ENCODE measurements around the gene GALNT17.

The GALNT17 gene

GRCh38 chr7:71497256-71497946, 365.5 kb downstream of the GALNT17 start:
- DNase-seq (ENCODE audit: extremely low read depth, low read depth) = no peak
- H3K4me3 ChIP-seq (replicated peaks; ENCODE audit: low read depth, low read length) = no peak overlapping the region
- no peak for TF ChIP-seq CTCF (IDR thresholded peaks at IDR 0.05; ENCODE audit: low read depth, low read length, missing control alignments)

DNA sequence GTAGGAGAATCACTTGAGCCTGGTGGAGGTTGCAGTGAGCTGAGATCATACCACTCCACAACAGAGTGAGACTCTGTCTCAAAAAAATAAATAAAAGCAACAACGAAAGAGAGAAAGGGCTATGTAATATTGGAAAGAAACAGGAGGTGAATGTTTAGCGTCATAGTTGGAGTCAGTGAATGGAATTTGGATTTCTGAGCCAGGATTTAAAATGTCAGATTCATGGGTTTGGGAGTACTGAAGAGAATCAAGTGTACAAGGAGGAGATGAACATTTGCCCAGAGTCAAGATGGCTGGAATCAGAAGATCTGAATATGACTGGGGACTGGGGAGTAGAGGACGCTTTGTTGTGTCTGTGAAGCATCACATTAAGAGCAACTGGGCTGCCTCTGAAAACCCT, 366.4 kb downstream of the GALNT17 start:
- no peak for DNase-seq (ENCODE audit: extremely low read depth, low read depth)
- no peak overlapping the region for H3K4me3 ChIP-seq (replicated peaks; ENCODE audit: low read depth, low read length)
- TF ChIP-seq CTCF (IDR thresholded peaks at IDR 0.05; ENCODE audit: low read depth, low read length, missing control alignments) = no peak

DNA sequence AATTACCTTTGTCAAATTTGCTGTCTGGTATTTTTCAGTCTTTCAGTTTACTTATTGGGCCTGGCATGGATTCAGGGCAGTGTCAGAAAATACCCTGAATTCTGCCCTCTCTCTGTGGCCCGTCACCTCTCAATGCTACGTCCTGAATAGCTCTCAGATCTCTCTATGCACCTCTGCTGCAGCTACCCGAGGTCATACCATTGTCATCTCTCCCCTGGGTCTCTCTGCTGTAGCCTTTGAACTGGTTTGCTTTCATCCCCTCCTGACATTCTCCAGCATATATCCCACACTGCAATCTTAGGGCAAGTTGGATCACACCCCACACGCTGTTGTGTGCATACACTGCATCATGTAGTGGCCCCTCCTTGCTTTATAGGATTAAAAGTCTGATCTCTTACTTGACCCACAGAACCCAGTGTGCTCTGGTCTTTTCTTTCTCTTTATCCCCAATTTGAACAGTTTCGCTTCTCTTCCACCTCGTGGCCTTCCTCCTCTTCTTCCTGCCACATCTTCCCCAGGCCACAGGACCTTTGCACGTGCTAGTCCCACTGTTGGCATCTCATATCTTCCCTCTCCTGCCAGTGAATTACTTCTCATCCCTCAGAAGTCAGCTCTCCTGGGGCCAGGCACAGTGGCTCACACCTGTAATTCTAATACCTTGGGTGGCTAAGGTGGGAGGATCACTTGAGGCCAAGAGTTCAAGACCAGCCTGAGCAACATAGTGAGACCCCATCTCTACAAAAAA, 372.9 kb downstream of the GALNT17 start:
- H3K4me3 ChIP-seq (replicated peaks; ENCODE audit: low read depth, low read length) = no peak overlapping the region
- no peak for DNase-seq (ENCODE audit: extremely low read depth, low read depth)
- TF ChIP-seq CTCF (IDR thresholded peaks at IDR 0.05; ENCODE audit: low read depth, low read length, missing control alignments) = no peak

DNA sequence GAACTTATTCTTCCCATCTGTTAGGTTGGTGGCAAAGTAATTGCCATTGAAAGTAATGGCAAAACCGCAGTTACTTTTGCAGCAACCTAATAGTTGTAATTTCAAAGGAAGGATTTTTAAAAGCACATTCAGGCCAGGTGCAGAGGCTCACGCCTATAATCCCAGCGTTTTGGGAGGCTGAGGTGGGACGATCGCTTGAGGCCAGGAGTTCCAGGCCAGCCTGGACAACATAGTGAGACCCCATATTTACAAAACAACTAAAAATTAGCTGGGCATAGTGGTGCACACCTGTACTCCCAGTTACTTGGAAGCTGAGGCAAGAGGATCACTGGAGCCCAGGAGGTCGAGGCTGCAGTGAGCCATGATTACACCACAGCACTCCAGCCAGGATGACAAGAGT, 374.9 kb downstream of the GALNT17 start:
- no peak overlapping the region for H3K4me3 ChIP-seq (replicated peaks; ENCODE audit: low read depth, low read length)
- DNase-seq (ENCODE audit: extremely low read depth, low read depth) = no peak
- no peak for TF ChIP-seq CTCF (IDR thresholded peaks at IDR 0.05; ENCODE audit: low read depth, low read length, missing control alignments)

DNA sequence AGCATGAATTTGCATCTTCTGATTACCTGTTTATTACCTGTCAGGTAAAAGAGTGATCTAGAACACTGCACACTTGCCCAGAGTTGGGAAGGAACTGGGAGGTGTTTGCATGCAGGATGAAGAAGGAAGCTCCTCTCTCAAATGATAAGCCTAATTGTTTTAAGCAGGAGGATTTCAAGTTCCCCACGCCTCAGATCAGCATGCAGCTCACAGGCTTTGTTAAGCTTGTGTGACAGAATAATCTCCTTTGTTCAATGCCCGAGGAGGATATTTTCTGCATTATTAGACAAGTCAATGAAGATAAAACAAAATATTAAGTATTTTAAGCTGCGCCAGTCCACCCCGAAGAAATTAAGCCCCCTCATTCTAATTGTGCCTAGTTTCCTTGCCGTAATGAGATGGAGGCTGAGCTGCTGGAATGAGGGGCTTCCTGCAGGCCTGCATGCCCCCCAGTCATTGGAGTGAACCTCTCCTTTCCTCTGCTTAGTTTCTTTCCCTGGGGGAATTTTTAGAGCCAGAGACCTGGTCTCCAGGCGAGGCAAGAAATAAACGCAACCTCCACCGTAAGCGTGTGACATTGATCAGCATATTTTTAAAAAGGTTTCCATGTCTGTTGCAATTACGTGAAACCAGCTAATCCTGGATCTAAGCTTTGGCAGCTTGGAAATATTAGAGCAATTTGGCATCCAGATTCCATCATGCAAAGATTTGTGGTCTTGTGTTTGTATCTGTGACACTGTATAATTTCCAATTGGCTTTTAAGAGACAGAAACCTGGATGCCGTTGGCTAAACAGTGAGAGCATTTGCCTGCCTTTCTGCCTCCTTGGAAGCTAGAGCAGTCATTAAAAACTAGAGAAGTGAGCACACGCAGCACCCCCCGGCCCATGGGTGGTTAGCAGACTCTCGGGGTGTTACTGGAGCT, 376.0 kb downstream of the GALNT17 start:
- no peak for TF ChIP-seq CTCF (IDR thresholded peaks at IDR 0.05; ENCODE audit: low read depth, low read length, missing control alignments)
- no peak overlapping the region for H3K4me3 ChIP-seq (replicated peaks; ENCODE audit: low read depth, low read length)

GRCh38 chr7:71509381-71509780, 377.4 kb downstream of the GALNT17 start:
- no peak for TF ChIP-seq CTCF (IDR thresholded peaks at IDR 0.05; ENCODE audit: low read depth, low read length, missing control alignments)
- no peak for DNase-seq (ENCODE audit: extremely low read depth, low read depth)
- H3K4me3 ChIP-seq (replicated peaks; ENCODE audit: low read depth, low read length) = no peak overlapping the region

More for the DNA sequence above, 376.0 kb downstream of the GALNT17 start:
- DNase-seq (ENCODE audit: extremely low read depth, low read depth) = no peak

All from HFF-Myc (cell line).